Thyroid gland (tissue), 4 donors: ENCODE measurements around the gene CAMTA1.

Experiments
- CTCF ChIP-seq, 6 experiments: fragments of 200-600 bp in 3 of 6; fragments of 450-650 bp in 3 of 6; sonication (generic) in 3 of 6; IDR thresholded peaks; one replicate each; pipeline ENCODE4 v1.5.1; 2016 to 2019; ENCODE audit warnings: antibody characterized with exemption in 6 of 6, mild to moderate bottlenecking in 2 of 6, inconsistent platforms in 1 of 6, moderate library complexity in 1 of 6
- POLR2A ChIP-seq, 2 donors: fragments of 450-650 bp; IDR thresholded peaks; one replicate each; pipeline ENCODE4 v1.6.1; 2017; ENCODE audit warnings: antibody characterized with exemption in 2 of 2, mild to moderate bottlenecking in 2 of 2, moderate library complexity in 1 of 2

- TF ChIP-seq POLR2A (IDR thresholded peaks at IDR 0.05) (no peak), CTCF (IDR thresholded peaks at IDR 0.05) (no peak)
These were observed 751.0 kb downstream of the CAMTA1 start for GRCh38 chr1:7535934-7536878.
